Esophagus muscularis mucosa (tissue), 4 donors: ENCODE data around the gene EPHA4.

Experiments
- CTCF ChIP-seq, 3 experiments: fragments of 200-600 bp in 2 of 3; fragments of 450-650 bp in 1 of 3; sonication (generic) in 2 of 3; IDR thresholded peaks; one replicate each; pipeline ENCODE4 v1.5.1; 2017 to 2019; ENCODE audit warnings: antibody characterized with exemption in 3 of 3, mild to moderate bottlenecking in 2 of 3, moderate library complexity in 1 of 3
- EP300 ChIP-seq: sonication (generic); formaldehyde crosslinking; IDR thresholded peaks from one replicate; pipeline ENCODE4 v1.6.1; 2017; ENCODE audit warnings: antibody characterized with exemption
- POLR2A ChIP-seq: fragments of 450-650 bp; IDR thresholded peaks from one replicate; pipeline ENCODE4 v1.6.1; 2017; ENCODE audit warnings: antibody characterized with exemption, moderate library complexity, mild to moderate bottlenecking, low read depth
- POLR2AphosphoS5 ChIP-seq, 2 donors: sonication (generic); formaldehyde crosslinking; IDR thresholded peaks; one replicate each; pipeline ENCODE4 v1.6.1; 2017; ENCODE audit warnings: antibody characterized with exemption in 2 of 2

GRCh38 chr2:221601376-221601775 lies 29.3 kb upstream of the EPHA4 start:
- no peak for TF ChIP-seq POLR2A
- no peak for TF ChIP-seq CTCF (IDR thresholded peaks at IDR 0.05)
- no peak for TF ChIP-seq POLR2AphosphoS5 (IDR thresholded peaks at IDR 0.05)
- TF ChIP-seq EP300 = no peak
